Measurements from ENCODE around the gene CAMK2D. TPM values are rescaled to one million over a fixed set of nuclear protein-coding genes. Genes with fewer than 3 reads are reported as not detected.

Gene CAMK2D
- total RNA-seq, 1 donor from 2014 or later, result 57.3 TPM

Small RNA genes lying within 50 kb of the gene (small RNA-seq; reads per million reads assigned to genes)
- gene RN7SL184P (ENCODE audit: low replicate concordance), result not detected
- gene RNU1-138P (ENCODE audit: low replicate concordance), result 0.11 reads per million

Other genes starting within 250 kb of the CAMK2D start
- 0.49 TPM for gene ARSJ, start 217.9 kb upstream of the CAMK2D start, total RNA-seq